GM18873 (cell line): ENCODE data around the gene OR14A16.

Experiments
- ATAC-seq: cut with Tn5 transposase; IDR thresholded peaks from one replicate; pipeline ENCODE4 v1.9.1; 2021; ENCODE audit warnings: mild to moderate bottlenecking, moderate library complexity, moderate number of reproducible peaks; ENCODE audit not compliant: unreplicated experiment, low FRiP score

The OR14A16 gene

GRCh38 chr1:247824023-247824422 lies at the start of gene OR14A16:
Gene OR14A16, minus strand, starts transcription at chr1:247824119. Its CDS starts 8,390 bp downstream, at chr1:247815729.
- no peak for ATAC-seq

- no peak for ATAC-seq
Observed at GRCh38 chr1:247865416-247865815, 41.5 kb upstream of the OR14A16 start.

GRCh38 chr1:247864644-247865043 lies 40.7 kb upstream of the OR14A16 start:
- ATAC-seq, result no peak

- ATAC-seq, result no peak
Observed at GRCh38 chr1:247862756-247863155, 38.8 kb upstream of the OR14A16 start.

GRCh38 chr1:247857985-247858619 lies 34.2 kb upstream of the OR14A16 start:
- no peak for ATAC-seq

GRCh38 chr1:247857069-247857984 lies 33.4 kb upstream of the OR14A16 start, which contains the start of gene TRIM58:
Gene TRIM58, plus strand, starts transcription at chr1:247857187. Its CDS starts 60 bp downstream, at chr1:247857247.
- no peak for ATAC-seq

- no peak for ATAC-seq
Observed at GRCh38 chr1:247855911-247856310, 32.0 kb upstream of the OR14A16 start.

- ATAC-seq, result no peak
Observed at GRCh38 chr1:247854899-247855545, 31.1 kb upstream of the OR14A16 start.

- no peak for ATAC-seq
Observed at GRCh38 chr1:247849616-247850015, 25.7 kb upstream of the OR14A16 start.

- ATAC-seq, result no peak
Observed at GRCh38 chr1:247848346-247848745, 24.4 kb upstream of the OR14A16 start.

- ATAC-seq, result no peak
Observed at GRCh38 chr1:247845693-247846017, 21.7 kb upstream of the OR14A16 start.

GRCh38 chr1:247845011-247845692 lies 21.2 kb upstream of the OR14A16 start:
- ATAC-seq, result no peak

- no peak for ATAC-seq
Observed at GRCh38 chr1:247843411-247843810, 19.5 kb upstream of the OR14A16 start.

- no peak for ATAC-seq
Observed at GRCh38 chr1:247841796-247842195, 17.9 kb upstream of the OR14A16 start, which contains the start of gene OR11L1. Gene OR11L1, minus strand, starts transcription at chr1:247841896. Its CDS starts 0 bp downstream, at chr1:247841896.

- ATAC-seq, result no peak
Observed at GRCh38 chr1:247840818-247841217, 16.9 kb upstream of the OR14A16 start.

- no peak for ATAC-seq
Observed at GRCh38 chr1:247833601-247834000, 9.7 kb upstream of the OR14A16 start.

GRCh38 chr1:247829656-247830055 lies 5.7 kb upstream of the OR14A16 start:
- no peak for ATAC-seq

- ATAC-seq, result no peak
Observed at GRCh38 chr1:247825362-247825761, 1.4 kb upstream of the OR14A16 start.

GRCh38 chr1:247822060-247822459 lies 1.9 kb downstream of the OR14A16 start:
- no peak for ATAC-seq

GRCh38 chr1:247812637-247813036 lies 11.3 kb downstream of the OR14A16 start:
- no peak for ATAC-seq

- ATAC-seq, result no peak
Observed at GRCh38 chr1:247797518-247797917, 26.4 kb downstream of the OR14A16 start.
